ENCODE data around the gene TMTC1. TPM values are rescaled to one million over a fixed set of nuclear protein-coding genes. Genes with fewer than 3 reads are reported as not detected.

The TMTC1 gene
- total RNA-seq, 1 donor from 2014 or later: 21.9 TPM

DNA sequence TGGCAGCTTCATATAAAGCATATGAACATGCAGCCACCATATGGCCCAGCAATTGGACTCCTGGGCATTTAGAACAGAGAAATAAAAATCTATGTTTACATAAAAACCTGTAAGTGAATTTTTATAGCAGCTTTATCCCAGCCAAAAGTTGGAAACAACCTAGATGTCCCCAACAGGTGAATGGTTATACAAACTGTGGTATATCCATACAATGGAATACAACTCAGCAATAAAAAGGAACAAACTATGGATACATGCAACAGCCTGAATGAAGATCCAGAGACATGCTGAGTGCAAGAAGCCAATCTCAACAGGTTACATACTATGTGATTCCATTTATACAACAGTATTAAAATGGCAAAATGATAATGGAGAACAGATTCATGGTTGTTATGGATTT, 3.7 kb downstream of the TMTC1 start:
- DNase-seq: no peak

DNA sequence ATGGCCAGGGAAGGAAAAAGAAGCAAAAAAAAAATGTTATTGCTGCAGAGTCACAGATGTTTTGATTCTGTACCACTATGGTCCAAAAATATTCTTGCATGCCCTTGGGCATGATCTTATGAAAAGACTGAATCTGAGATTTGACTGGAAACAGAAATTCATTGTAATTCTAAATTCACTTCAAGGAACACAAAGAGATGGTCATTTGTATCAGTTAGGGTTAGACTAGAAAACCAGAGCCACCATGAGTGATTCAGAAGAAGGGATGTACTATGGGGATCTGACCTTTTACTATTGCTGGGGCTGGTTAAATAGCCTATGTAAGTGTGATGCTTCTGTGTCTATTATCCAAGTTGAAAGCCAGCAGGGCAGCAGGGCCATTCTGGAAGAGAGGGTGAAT, 5.2 kb downstream of the TMTC1 start:
- no peak for DNase-seq

DNA sequence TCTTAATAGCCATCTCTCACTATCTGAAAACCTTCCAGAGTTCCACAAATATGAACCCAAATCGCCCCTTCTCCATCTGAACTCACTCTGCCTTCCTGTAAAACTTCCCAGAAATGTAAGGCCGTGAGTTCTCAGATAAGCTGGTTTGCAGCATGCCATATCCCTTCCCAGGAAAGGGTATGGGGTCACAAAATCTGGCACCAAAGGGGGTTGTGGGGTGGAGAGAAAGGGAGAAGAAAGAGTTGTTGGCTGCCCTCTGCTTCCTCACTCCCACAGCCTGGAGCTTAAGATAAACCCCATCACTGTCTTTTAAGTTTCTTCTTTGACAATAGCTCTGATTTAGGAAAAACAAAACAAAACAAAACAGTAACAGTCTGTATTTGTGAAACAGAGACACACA, 10.7 kb downstream of the TMTC1 start:
- DNase-seq: no peak

DNA sequence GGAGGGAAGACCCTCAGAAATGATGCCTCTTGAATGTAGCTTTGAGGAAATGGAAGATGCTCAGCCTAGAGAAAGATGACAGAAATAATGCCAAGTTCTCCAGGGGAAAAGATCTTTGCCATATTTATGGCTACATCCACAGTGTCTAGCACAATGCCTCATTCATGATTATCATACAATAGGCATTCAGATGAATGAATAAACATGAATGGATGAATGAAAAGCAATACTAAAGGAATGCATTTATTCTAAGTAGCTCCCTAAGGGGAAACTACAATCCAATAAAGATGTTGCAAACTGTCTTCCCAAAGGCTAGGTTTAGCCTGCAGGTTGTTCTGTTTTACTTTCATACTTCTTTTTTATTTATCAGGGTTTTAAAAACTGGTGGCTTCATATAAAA, 12.0 kb downstream of the TMTC1 start:
- DNase-seq: no peak

DNA sequence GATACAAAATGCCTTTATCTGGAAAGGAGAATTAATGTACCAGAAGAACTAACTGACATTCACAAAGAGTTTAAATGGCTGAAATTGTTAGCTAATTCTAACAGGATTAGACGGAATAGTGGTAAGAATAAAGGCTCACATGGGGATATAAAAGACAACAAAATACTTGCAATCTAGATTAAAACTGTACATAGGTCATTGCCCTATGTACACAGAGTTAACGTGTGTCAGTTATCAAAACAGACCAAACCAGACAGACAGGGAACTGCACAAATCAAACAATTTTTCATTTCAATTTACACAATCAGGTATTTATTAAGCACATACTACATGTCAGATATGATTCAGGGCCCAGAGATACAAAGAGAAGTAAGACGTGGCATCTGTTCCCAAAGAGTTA, 12.6 kb downstream of the TMTC1 start:
- no peak for DNase-seq

DNA sequence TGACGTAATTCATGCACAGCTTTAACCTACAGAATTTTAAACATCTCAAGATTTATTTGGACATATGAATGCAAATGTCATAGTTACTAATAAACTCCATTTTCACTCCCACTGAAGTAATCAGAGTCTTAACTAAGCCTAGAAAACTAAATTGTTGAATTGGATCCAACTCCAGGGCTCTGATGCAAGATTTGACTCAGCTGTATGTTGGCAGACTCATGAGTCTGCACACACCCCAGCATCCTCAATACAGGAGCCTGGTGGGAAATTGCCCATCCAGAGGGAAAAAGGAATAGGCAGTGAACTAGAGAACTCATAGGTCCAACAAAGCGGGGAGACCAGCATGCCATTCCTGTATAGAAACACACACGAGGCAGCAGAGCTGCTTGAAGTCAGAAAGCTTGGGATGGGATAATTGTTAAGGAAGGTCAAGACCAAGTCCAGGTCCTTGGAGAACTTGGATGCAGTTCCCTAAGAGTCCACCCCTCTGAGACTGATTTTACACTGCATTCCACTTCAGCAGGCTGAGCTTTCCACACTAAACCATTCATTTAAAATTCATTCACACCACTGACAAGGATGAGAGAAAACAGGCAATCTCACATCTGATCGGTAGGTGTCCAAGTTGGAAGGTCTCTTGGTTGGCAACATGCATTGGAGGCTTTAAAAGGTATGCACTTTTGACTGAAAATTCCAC, 14.4 kb downstream of the TMTC1 start:
- DNase-seq: peak; percentile 54

DNA sequence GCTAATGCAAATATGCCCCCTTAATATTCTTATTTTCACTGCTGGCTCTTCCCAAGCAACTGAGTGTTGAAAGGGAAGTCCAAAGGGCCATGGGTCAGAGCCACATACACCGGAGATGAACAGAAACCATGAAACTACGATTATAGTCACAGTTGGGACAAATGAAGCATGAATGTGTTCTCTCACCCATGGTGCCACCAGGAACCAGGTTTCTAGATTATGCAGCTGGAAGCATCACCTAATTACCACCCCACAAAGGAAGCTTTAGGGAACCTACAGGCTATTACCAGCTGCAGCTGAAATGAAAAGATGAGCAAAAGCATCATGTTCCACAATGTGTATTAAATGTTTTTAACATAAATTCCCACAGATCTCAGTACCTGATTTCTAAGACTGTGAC, 15.4 kb downstream of the TMTC1 start:
- no peak for DNase-seq

DNA sequence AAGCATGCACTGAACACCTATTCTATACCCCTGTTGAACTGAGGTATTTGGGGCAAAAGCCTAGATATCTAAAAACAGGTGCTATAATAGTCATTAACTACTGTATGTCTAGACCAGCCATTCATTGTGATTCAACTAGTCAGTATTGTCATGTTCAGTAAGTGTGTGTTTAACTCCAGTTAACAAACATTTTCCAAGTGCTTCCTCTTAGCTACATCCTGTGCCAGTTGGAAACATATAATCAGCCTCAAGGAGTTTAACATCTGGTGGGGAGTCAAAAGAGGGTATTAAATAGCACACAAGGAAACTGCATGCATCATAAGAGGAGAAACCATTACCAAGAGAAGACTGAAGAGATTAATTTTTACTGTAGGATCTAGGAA, 20.4 kb downstream of the TMTC1 start:
- DNase-seq: peak; percentile 41

DNA sequence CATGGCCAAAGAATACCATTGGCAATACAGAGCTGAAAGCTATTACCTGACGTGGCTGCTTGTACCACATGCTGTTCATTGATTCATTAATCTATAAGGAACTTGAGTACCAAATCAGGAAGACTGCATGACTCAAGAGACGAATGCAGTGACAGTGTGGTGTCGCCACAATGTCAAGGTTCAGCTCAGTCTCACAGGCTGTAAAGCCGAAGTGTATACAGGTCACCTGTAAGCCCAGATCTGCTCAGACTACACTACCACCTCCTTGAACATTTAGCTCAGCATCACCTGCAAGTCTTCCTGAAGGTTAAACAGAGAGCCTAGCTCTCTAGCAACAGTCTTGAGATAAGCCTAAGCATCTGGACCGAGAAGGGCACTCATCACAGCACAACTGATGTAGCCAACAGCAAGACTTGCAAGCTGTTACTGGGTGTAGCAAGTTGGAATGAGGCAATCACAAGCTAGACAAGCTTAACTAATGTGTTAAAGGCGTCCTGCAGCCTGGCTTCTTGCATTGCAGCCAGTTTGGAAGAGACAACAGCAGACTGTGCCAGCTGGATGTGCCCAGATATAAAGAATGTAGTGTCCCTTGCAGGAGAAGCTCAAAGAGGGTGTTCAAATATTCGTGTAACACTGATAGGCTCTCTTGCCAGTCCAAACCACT, 21.0 kb downstream of the TMTC1 start:
- DNase-seq: no peak

DNA sequence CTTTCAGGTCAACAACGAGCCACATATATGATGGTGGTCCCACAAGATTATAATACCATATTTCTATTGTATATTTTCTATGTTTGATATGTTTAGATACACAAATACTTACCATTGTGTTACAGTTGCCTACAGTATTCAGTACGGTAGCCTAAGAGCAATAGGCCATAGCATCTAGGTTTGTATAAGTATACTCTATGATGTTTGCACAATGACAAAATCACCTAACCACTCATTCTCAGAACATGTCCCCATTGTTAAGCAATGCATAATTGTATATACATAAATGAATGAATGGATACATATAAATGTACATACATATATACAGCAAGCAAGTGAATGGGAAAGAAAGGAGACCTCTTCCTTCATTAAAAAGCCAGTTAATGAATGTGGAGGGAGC, 23.8 kb downstream of the TMTC1 start:
- DNase-seq: no peak

DNA sequence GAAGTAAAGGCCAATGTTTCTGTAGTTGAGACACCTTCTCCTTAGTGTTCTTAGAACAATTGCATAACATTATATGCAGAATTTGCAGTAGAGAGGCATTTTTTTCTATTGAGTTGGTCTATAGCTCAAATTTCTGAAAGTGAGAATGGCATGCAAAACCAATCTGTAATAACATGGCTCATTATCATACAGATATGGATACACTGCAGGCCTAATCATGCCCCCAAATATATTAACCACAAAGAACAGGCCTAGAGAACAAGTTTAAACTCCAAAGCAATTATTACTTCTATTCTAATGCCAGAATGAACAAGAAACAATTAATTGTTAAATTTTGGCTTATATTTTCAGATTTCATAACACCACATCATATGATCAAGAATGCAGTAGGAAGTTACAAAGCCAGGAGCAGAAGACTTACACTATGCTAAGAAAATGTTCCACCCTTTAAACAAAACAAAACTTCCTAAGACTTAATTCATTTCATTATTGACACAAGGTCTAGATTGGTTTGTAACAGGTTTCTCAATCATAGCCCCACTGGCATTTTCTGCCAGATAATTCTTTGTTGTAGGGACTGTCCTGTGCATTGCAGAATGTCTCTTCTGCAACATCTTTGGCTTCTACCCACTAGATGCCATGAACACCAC, 26.9 kb downstream of the TMTC1 start:
- DNase-seq: no peak

DNA sequence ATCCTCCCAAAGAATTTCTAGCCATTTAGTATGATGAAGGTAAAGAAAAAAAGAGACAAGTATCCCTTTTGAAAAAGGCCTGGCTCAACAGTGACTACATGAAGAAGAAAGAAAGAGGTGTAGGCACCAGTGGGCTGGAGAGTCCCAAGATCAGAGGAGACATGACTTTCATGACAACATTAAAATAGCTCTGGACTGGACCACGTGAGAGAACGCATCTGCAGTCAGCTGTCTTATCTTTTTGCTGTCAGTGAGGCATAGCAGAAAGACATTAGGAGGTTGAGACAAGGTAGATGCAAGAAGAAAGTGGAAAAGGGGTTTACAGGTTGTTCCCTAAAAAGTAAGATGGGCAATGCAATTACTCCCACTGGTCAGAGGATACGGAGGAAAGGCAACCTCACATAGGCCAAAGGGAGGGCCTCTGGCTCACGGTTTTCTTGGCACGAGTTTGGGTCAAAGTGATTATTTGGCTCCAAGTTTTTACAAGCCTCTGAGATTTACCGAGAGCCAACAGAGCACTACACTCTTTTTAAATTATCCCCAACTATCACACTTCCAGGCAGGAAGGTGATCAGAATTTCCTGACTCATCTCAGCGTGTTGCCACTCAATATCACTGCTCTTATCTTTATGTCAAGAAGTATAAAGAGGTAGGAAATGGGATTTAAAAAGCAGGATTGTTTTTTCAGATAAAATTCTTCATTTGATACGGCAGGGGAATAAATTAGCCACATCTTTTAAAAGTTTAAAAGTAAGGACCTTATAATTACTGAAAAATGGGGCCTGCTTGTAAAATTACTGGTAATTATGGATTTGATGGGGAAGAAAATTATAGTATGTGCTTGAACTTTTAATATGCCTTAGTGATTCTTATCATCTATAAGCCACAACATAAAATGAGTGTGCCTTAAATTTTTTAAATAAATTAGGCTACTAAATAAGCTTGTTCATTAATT, 29.2 kb downstream of the TMTC1 start:
- DNase-seq: no peak

DNA sequence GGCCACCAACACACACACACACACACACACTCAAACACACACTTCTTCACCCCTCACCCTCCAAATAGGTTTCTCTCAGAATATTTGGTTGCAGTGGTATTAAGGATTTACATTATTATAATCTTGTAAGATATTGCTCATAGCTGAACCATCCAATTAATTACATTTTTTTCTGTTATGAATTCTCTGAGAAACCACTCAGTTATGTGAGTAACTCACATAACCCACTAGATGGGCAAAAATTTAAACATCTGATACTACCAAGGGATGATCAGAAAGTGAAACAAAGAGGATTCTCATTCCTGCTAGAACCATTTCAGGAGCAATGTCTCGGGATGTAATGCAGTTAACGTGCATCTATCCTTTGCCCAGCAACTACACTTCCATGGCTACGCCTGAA, 31.6 kb downstream of the TMTC1 start:
- no peak for DNase-seq

DNA sequence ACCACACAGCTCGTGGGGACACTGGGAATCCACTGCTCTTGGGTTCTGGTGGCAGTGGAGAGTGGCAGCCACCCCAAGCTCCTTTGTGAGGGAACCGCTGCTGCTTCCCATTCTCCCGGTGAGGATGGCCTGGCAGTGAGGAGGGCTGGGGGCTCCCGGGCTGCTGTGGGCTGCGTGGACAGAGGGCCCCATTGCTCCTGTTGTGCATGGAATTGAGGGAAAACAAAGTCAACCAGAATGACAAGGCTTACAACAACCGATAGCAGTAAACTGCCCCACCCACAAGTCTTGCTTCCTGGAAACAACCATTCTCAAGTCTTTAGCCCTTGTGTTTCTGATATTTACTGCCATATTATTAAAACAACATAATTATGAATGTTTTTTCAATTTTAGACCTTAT, 32.1 kb downstream of the TMTC1 start:
- no peak for DNase-seq

DNA sequence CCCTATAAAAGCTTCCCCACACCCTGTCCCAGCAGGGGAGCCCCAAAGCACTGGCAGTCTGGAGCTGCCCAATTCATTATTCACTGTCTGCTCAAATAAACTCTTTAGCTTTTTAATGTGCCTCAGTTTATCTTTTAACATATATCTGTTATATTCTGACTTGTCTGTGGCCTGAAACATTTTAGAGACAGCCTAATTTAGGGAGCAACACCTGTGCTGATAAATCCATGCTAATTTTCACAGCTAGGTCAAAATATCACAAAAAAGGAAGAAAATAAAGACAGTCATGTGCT, 32.9 kb downstream of the TMTC1 start:
- no peak for DNase-seq

DNA sequence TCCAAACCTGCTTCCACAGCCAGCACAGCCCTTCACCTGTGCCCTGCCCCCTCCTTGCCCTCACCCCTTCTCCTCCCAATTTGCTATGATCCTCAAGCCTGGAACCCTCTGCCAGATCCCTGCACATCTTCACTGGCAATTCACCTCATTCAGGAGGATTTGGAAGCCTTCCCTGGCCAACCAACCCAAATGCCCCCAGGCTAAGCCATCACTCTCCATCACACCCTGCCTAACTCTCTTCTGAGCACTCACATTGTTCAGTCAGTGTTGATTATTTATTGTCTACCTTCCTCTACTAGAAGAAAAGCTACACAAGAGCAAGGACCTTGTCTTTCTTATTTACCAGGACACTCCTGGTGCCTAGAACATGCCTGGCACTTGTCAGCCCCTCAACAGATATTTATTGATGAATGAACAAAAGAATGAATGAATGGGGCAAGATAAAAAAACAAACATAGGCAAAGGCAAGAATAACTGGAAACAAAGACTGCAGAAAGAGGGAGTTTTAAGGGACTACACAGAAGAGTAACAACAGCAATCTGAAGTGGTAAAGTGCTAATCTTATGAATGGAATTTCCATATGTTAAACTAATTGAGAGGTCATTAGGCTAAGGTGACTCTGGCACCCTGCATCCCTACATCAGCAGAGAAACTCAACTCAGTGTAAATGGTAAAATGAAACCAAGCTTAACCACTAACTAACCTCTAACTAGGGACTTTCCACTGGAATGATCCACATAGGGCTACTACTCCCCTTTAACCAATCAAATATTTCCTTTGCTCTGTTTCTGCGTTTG, 33.4 kb downstream of the TMTC1 start:
- no peak for DNase-seq

DNA sequence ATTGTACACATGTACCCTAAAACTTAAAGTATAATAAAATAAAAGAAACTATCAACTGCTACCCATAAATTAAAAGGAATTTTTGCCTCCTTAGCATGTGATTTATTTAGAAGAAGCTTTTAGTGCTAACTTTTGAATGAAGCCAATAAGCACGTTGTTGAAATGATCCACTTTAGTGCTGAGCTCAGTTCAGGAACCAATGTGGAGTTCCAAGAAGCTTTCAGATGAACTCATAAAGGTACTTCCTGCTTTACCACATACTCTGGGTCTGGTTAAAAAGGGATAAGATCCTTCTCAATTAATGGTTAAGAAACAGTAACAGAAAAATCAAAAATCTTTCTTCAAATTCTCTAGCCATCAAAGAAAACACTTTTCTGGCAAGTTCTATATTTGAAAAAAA, 39.4 kb downstream of the TMTC1 start:
- DNase-seq: no peak

DNA sequence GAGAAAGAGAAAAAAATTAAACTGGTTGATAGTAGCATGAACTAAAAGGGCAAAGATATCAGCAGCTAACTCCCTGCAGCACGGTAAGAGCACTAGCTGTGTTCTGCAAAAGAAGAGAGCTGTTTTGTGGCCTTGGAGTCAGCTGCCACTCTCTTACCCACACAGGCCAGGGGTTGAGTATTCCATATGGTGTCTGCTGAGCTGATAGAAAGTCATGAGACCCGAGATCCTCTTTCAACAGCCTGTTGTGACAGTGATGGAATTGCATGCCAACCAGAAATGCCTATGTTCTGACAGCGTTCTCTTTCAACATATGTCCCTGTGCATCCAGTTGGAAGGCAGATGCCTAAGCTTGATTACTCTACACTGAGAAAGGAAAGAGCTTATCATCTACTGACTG, 39.9 kb downstream of the TMTC1 start:
- DNase-seq: peak; percentile 94

DNA sequence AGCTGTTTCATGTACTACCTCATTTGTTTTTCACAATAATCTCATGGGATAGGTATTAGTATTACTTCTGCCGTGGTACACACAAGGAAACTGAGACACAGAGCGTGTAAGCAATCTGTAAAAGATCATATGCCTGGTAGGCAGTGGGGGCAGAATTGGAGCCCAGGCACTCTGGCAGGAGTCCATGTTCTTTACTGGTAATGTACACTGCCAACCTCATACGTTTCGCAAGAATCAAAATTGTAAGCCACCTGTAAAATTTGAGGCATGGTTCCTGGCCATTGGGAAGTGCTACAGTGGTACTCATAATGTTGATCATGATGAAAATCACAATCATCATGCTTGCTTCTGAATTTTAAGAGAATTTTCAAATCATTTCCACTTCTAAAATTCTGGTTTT, 40.7 kb downstream of the TMTC1 start:
- DNase-seq: no peak

DNA sequence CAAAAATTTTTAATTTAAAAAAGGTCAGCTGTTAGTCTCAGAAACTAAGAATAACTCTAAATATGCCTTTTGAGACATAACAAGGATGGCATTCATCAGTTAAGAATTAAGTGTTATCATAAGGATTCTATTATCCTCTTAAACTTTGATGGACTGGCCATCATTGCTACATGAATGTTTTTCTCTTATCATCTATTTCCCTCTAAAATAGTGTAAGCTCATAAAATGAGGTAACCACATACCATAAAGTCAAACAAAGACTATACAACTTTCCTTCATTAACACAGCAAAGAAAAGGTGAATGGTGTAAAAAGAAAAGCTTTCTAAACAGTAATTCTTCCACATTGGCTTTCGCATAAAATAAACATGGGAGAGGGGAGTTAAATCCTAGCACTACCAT, 41.1 kb downstream of the TMTC1 start:
- no peak for DNase-seq

DNA sequence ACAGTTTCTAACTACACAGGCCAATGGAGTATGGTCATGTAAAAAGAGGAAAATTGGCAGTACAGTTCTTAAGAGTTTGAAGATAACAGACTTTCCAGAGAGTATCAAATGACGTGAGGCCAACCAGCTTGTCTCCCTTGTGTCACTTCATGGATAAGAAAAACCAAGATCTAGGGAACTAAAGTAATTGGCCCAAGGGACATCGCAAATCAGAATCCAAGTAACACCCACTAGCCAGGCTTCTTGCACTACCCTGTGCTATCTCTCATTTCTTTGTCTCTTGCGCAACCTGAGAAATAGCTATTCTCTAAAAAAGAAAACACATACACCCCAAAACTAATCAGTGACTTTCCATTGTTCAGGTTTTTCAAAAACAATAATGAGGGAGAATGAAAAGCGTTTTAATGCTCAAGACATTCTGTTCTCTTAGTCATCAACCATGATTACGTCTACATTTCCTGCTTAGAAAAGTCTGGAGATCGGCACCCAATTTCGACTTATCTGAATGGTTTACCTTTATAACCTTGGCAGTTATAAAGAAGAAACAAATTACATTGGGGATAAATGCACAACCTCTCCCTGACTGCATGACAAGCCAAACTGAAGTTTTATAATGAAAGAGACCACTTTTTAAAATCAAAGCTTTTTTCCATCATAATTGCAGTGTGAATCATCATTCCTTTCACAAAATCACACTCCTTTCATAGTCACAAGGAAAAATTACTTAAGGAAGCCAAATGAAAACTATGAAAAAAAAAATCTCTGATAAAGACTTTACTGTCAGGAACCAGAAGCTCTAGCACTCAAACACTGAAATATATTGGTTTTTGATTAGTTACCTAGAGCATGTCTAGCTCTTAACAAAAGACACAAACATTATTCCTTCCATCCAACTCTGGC, 42.1 kb downstream of the TMTC1 start:
- no peak for DNase-seq
